Ovary (tissue), 3 donors: ENCODE data around the gene SAAL1.

Experiments
- CTCF ChIP-seq, 3 donors: fragments of 450-650 bp in 2 of 3; fragments of 200-600 bp in 1 of 3; IDR thresholded peaks; one replicate each; pipeline versions ENCODE4 v1.5.1 to v1.8.0; 2016 to 2022; ENCODE audit warnings: antibody characterized with exemption in 3 of 3, mild to moderate bottlenecking in 1 of 3
- EP300 ChIP-seq: sonication (generic); formaldehyde crosslinking; IDR thresholded peaks from one replicate; pipeline ENCODE4 v1.6.1; 2017; ENCODE audit warnings: antibody characterized with exemption
- POLR2A ChIP-seq: fragments of 450-650 bp; IDR thresholded peaks from one replicate; pipeline ENCODE4 v1.6.1; 2017; ENCODE audit warnings: antibody characterized with exemption, mild to moderate bottlenecking, moderate library complexity
- donor health status: DM: no; HTN: no; CAD: no.

GRCh38 chr11:18091731-18092130 lies 14.2 kb downstream of the SAAL1 start:
- no peak for TF ChIP-seq CTCF (IDR thresholded peaks at IDR 0.05)
- TF ChIP-seq POLR2A = no peak
- no peak for TF ChIP-seq EP300
